AG09309 (cell line): ENCODE data around the gene CKS2.

ENCODE experiments used
- DNase-seq: peaks from one replicate; pipeline ENCODE4 v3.0.0-alpha.2; 2010; ENCODE audit warnings: low read depth
- H3K4me3 ChIP-seq: 2 replicates; pipeline ENCODE4 v1.5.1; 2011; ENCODE audit warnings: mild to moderate bottlenecking, low read depth, low read length, moderate library complexity; ENCODE audit not compliant: control insufficient read depth
- TF ChIP-seq, protein P1 (sequence below): IDR thresholded peaks from 2 replicates; pipeline ENCODE4 v1.5.1; 2011; ENCODE audit warnings: mild to moderate bottlenecking, low read depth, low read length, inconsistent platforms; ENCODE audit not compliant: insufficient read depth, control insufficient read depth; ENCODE audit errors: missing control alignments

The CKS2 gene

DNA sequence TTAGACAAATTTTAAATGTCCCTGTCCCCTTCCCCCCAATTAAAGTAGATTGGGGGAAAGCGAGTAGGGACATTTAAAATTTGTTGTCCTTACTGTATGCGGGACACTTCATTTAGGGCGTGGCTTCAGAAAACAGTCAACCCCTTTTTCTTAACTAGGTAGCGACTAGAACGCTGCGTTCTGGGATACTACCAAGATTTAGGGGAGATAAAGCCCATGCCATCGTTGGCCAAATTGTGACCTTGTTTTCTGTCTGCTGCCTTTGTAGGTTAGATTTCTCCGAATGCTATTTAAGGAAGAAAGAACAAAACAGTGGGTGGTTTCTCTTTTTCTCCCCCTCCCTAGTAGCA, 1.2 kb downstream of the CKS2 start:
- TF ChIP-seq, protein P1, sequence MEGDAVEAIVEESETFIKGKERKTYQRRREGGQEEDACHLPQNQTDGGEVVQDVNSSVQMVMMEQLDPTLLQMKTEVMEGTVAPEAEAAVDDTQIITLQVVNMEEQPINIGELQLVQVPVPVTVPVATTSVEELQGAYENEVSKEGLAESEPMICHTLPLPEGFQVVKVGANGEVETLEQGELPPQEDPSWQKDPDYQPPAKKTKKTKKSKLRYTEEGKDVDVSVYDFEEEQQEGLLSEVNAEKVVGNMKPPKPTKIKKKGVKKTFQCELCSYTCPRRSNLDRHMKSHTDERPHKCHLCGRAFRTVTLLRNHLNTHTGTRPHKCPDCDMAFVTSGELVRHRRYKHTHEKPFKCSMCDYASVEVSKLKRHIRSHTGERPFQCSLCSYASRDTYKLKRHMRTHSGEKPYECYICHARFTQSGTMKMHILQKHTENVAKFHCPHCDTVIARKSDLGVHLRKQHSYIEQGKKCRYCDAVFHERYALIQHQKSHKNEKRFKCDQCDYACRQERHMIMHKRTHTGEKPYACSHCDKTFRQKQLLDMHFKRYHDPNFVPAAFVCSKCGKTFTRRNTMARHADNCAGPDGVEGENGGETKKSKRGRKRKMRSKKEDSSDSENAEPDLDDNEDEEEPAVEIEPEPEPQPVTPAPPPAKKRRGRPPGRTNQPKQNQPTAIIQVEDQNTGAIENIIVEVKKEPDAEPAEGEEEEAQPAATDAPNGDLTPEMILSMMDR: no peak
- H3K4me3 ChIP-seq: peak overlapping the region; percentile 58
- no peak for DNase-seq

DNA sequence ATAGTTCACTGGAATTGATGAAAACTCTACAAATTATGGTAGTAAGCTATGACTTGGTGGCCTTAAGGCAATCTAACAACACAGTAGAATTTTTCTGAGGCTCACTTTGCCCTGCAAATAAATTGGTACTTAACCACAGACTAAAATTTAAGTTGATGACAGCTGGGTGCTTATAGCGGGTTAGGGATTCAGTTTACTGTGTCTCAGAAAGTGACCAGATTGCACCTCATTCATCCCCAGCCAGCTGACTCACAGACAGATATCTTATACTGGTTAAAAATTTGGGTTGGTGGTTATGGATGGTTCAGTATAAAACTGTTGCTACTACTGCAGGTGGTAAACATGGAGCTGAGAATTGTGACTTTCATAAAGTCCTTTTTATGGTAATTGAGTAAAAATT, 2.8 kb downstream of the CKS2 start:
- no peak for DNase-seq
- H3K4me3 ChIP-seq: no peak overlapping the region; the same call in 1 of the 2 replicates
- TF ChIP-seq, protein P1: no peak

DNA sequence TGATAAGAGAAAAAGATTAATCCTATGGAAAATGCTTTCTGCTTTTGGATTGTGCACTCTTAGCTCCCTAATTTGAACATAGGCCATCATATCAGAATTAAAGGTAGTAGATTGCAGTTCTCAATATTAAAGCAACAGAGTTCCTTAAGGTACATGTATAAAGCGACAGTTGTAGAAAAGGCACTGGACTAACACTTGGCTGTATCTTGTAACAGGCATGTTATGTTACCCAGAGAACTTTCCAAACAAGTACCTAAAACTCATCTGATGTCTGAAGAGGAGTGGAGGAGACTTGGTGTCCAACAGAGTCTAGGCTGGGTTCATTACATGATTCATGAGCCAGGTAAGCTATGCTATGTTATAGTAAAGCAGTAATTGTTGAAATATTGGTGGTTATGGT, 4.0 kb downstream of the CKS2 start:
- TF ChIP-seq, protein P1: no peak
- no peak overlapping the region for H3K4me3 ChIP-seq
- DNase-seq: no peak

DNA sequence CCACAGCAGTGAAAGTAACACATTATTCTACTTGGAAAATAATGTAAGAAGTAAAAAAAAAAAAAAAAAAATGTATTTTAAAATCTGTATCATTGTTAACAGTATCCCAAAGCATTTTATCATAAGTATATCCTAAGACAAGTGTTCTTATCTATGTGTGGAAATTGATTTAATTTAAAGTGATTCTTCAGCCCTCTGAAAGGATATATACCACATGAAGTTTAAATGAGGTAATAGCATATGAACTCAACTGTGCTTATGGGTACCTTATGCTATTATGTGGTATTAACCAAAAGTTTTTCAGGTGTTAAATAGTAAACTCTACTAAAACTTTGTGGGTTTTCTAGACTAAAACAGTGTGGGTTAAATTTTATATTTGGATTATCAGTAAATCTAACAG, 4.5 kb downstream of the CKS2 start:
- TF ChIP-seq, protein P1: no peak
- H3K4me3 ChIP-seq: no peak overlapping the region
- DNase-seq: no peak

DNA sequence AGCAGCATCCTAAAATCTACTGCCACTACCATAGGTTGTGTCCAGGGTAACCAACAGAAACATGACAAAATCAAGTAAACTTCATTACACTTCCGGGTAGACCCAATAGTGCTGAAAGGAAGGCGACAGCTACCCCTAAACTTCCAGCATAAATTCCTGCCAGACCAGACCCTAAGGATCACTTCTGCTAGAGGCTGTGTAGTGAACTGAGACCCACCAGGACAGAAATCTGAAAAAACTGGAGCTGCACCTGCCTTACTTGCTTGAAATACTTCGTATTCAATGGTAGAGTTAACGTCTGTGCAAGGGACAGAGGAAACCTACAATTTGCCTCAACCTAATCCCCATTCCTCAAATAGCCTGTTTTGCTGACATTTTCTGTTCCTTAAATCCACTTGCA, 6.3 kb downstream of the CKS2 start:
- TF ChIP-seq, protein P1: no peak
- no peak for DNase-seq
- H3K4me3 ChIP-seq: no peak overlapping the region

DNA sequence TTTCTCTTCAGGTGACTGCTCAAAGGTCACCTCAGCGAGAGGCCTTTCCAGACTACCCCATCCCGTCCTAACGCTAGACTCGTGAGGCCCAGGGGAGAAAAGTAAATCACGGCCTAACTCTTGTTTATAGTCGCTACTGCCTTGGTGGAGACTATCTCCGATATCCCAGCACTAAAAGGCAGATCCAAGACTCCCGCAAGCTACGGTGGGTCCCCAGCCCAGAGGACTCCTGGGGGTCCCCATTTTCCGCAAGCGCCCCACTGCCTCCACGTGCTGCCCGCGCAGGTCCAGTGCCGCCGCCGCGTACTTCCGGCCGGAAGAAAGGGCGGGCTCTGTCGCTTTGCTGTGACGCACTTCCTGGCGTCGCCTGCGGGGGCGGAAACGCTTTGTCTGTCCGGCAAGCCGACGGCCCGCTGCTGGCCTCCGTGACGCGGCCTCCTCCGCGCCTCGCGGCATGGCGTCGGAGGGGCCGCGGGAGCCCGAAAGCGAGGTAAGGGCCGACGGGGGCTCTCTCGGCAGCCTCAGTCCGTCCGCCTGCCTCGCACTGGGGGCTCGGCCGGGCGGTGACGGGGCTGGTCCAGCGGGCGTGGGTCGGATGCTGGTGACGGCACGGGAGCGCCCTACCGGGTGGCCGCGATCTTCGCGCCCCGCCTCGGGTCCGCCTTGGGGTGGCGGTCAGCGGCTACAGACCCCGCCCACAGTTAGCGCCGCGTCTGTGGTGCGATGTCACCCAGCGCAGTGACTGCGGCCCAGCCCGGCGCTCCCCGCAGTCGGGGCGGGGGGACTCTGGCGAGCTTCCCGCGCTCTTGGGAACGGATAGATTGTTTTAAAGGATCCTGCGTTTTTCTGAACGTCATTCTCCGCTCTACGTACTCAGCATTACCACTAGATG, 7.4 kb downstream of the CKS2 start, which contains the start of gene SECISBP2:
Gene SECISBP2 (plus strand): TSS at position 378 of the 892 bp plus-strand sequence. CDS start 77 bp downstream, at position 455.
- TF ChIP-seq, protein P1: no peak
- peak within 1 kb of the TSS; percentile 76 for H3K4me3 ChIP-seq
- DNase-seq: peak; percentile 89
